Measurements from ENCODE around the gene PIGZ.
A peak's percentile ranks its signal among the peaks of the same experiment; 100 is the strongest.

Gene PIGZ

DNA sequence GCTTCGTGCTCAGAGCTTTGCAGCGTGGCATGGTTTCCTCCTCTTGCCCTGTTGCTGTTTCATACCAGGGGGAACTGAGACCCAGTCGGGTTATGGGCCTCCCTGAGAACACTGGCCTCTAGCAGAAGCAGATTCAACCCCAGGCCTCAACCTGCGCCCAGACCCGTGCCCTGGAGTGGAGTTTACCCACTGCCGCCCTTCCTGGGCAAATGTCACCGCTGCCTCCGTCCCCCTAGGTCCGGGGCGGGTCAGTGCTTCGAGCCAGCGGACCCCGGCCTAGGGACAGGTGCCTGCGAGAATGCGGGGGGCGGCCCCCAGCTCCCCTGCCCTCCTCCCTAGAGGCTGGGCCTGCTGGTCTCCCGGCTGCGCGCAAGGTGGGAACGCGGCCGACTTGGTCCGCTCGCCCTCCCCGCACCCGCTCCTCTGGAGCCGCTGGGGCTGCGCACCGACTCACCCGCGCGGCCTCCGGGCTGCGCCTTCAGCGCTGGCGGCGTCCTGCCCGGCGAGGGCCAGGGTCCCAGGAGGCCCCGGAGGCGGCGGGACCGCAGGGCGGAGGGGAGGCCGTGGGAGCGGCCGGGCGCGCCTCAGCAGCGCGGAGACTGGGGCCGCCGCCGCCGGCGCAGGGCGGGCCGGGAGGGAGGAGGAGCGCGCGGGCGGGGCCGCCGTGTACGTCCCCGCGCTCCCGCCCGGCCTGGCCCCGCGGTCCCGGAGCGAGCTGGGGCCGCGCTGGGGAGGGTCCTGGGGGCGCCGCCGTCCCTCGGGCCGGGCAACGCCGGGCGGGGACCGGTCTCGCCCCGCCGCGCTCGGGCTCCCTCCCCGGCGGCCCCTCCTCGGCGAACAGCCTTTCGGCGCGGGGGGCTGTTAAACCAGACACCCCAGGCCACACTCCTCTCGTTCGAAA, at the start of gene PIGZ:
PIGZ (minus strand) TSS at position 601 of the 901 bp plus-strand sequence. CDS start 16,802 bp downstream, outside the sequence.
- no peak for DNase-seq

- DNase-seq = no peak
Measured at GRCh38 chr3:197017003-197017402, 48.4 kb upstream of the PIGZ start.

DNA sequence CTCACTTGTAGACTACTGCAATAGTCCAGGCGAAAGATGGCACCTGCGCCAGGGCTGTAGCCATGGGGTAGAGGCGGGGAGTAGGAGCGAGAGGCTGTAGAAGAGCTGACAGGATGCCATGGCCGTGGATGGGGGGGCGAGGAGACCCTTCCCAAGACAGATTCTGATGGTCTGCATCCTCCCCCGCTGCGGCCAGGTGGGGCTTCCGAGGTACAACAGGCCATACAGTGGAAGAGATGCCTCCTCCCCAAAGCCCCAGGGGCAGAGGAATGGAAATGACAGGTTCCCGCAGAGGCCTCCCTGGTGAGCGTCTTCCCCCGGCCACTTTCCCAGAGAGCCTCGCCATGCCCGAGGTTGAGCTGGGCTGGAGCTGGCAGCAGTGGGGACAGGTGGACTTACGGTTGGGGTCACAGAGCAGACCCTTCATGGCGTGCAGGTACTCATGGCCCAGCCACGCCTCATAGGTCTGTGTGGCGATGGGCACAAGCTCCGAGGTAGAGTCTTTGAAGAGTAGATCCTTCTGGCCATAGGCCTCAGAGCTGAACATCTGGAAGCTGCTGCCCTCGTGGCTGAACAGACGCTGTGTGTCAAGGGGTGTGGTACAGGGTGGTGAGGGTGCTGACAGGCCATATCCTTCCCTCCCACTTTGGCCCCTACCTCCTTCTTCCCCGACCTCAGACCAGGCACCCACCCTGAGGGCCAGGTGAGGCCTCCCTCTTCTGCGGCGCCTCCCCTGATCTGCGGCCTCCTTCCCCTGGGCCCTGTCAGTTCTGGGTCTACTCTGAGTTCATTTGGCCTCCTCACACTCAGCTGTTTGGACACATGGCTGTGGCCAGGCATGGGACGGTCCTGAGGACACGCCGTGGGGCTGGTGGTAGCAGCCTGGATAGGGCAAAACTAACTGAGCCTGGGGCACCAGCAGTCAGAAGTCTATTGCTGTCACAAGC, 47.4 kb upstream of the PIGZ start:
- no peak for DNase-seq

DNA sequence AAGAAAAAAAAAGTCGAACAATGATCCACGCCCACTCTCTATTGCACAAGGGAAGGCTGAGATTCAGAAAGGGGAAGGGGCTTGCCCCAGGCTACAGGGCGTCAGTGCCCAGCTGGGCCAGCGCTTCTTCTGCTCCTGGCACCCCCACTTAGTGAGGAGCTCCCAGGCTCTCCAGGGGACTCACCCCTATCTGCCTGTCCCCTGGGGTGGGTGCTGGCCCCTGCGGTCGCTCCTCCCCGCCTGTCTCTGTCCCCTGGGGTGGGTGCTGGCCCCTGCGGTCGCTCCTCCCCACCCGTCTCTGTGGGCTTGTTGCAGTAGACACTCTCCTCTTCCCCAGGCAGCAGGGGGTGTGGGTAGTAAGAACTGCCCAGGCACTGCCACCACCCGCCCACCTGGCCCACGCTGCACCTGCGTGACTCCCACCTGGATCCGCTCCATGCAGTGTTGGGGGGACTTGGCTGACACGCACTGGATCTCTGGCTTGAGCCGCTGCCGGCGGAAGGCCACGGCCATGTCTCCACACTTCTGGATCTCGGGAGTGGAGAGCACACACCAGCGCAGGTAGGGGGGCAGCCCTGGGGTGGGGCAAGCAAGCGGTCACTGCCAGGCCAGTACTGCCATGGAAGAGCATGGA, 46.4 kb upstream of the PIGZ start:
- DNase-seq = no peak

DNA sequence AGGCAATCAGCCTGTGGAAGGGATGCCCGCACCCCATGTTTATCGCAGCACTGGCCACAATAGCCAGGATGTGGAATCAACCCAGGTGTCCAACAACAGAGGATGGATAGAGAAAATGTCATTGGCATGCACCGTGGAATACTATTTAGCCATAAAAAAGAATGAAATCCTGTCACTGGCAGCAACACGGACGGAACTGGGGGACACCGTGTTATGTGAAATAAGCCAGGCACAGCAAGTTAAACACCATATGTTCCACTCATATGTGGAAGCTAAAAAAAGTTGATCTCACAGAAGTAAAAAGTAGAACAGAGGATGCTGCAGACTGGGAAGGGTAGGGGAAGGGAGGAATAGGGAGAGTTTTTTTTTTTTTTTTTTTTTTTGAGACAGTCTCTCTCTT, 45.4 kb upstream of the PIGZ start:
- DNase-seq = no peak

GRCh38 chr3:197012540-197012883, 43.9 kb upstream of the PIGZ start:
- no peak for DNase-seq

GRCh38 chr3:197011780-197012539, 43.3 kb upstream of the PIGZ start:
- DNase-seq = no peak

GRCh38 chr3:197010556-197011351, 42.1 kb upstream of the PIGZ start:
- no peak for DNase-seq

- DNase-seq = no peak
Measured at GRCh38 chr3:197009532-197010019, 40.9 kb upstream of the PIGZ start.

DNA sequence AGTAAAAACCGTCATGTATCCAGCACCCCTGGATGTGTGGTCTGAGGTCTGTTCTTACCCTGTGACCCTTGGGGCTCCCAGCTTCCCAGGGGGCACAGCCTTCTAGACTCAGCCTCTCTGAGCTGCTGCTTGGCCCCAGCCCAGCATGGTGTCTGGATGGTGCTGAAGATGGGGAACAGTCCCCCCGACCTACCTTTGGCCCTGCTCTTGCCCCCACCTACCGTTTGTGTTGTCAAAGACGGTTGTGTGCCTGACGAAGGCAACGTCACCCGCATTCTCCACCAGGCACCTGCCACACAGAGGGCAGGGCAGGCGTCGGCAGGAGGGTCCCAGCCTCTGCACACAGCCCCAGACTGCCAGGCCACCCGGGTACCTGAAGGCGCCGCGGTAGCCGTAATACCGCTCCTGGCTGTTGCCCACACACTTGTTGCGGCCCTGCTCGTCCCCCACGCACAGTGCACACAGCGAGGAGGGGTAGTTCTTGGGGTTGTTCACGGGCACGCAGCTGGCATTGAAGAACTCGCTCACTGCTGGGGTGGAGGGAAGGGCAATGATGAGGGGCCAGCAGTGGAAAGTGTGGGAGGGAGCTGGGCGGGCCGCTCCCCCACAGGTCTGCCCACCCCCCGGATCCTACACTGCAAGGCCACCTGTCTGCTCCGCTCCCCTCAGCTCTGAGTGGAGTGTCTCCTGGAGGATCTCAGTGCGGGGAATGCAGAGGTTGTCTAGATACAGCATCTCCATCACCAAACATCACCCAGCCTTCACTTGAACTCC, 40.0 kb upstream of the PIGZ start:
- DNase-seq = no peak

- no peak for DNase-seq
Measured at GRCh38 chr3:197007953-197008352, 39.3 kb upstream of the PIGZ start.

- no peak for DNase-seq
Measured at GRCh38 chr3:197007296-197007940, 38.8 kb upstream of the PIGZ start.

- DNase-seq = no peak
Measured at GRCh38 chr3:197006860-197007259, 38.2 kb upstream of the PIGZ start.

GRCh38 chr3:197006446-197006845, 37.8 kb upstream of the PIGZ start:
- no peak for DNase-seq

GRCh38 chr3:197003461-197004385, 35.1 kb upstream of the PIGZ start:
- peak; percentile 23 for DNase-seq

DNA sequence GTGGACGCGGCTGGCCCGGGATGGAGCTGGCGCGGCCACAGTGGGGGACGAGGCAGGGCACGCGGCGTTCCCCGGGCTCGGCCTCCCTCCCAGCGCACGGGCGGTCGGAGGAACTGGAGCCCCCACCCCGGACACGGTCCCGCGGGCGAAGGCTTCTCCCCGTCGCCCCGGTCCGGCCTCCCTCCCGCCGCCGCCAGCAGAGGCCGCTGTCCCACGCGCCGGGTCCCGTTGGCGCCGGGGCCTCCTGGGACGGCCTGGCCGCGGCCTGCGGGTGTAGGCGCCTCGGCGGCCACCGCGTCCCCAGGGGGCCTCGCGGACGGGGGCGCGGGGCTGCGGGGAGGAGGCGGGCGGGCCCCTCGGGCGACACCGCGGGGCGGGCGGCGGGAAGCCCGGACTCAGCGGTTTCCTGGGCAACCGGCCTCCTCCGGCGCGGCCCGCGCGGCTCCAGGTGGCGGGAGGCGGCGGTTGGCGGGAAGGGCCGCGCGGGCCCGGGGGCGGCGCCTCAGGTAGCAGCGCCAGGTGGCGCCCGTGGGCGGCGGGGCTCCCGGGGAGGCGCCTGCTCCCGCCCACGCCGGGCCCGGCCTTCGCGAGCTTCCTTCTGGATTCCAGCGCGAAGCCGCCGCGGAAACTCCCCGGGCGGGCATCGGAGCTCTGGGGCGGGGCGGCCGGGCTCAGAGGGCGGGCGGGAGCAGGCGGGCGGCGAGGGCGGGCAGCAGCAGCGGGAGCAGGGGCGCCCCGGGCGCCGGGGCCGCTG, 34.2 kb upstream of the PIGZ start:
- peak; percentile 79 for DNase-seq

DNA sequence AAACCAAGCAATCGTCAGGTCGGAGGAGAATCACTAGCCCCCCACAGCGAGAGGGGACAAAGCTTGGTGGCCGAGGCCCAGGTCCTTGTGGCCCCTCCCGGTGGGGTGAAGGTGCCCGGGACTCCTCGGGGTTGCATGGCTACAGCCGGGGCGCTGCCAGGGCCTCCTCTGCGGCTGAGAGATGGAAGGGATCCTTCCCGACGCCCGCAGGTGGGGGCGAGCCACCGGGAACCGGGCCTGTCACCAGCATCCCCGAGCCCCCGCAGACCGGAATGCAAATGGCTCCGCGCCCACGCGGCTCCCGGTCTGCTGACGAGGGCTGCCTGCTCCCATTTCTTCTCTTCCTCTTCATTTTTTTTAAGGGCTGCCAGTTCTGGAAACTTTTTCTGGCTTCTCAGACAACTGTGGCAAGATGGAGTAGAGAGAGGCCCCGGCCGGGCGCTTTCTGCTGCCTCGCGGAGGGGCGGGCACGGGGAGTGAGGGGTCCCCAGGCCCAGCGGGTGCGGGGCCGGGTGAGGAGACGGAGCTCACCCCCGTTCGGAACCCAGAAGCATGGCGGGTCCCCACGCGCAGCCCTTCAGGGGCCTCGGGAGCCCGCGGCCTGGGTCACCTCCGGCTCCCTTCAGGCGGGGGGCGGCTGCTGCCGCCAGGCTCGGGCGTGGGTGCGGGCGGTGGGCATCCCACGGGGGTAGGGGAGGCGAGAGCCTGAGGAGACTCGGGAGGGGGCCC, 33.5 kb upstream of the PIGZ start:
- DNase-seq = no peak

Data from stimulated activated CD4-positive, alpha-beta T cell treated with anti-CD3 and anti-CD28 coated beads, Interleukin-1b, Interleukin-23, amount 100 ng/mL, for 48 hours (primary cell).